OCI-LY1 (cell line): ENCODE data around the gene IGF1R.

ENCODE experiments used
- H2AFZ ChIP-seq: fragments of 200-600 bp; sonication (generic), shearing (Covaris generic); 2 replicates; pipeline ENCODE4 v1.6.0; 2014; ENCODE audit warnings: antibody characterized with exemption, mild to moderate bottlenecking, low read length
- H3F3A ChIP-seq: fragments of 200-600 bp; sonication (generic), shearing (Covaris generic); 2 replicates; pipeline ENCODE4 v1.6.0; 2014; ENCODE audit warnings: mild to moderate bottlenecking, antibody characterized with exemption, low read length, moderate library complexity; ENCODE audit not compliant: insufficient read depth
- H3K27ac ChIP-seq: fragments of 200-600 bp; sonication (generic); 2 replicates; pipeline ENCODE4 v1.5.1; 2014; ENCODE audit warnings: low read length, mixed run types, mild to moderate bottlenecking, low read depth; ENCODE audit not compliant: poor library complexity, severe bottlenecking
- H3K27me3 ChIP-seq: fragments of 200-600 bp; sonication (generic); 2 replicates; pipeline ENCODE4 v1.6.0; 2014; ENCODE audit warnings: antibody characterized with exemption, mild to moderate bottlenecking, low read length, moderate library complexity; ENCODE audit not compliant: insufficient read depth
- H3K36me3 ChIP-seq: fragments of 200-600 bp; sonication (generic); 2 replicates; pipeline ENCODE4 v1.6.1; 2014; ENCODE audit warnings: mild to moderate bottlenecking, antibody characterized with exemption, low read length, moderate library complexity, mixed read lengths; ENCODE audit not compliant: insufficient read depth
- H3K4me1 ChIP-seq: fragments of 200-600 bp; sonication (generic); 2 replicates; pipeline ENCODE4 v1.5.1; 2014; ENCODE audit warnings: mild to moderate bottlenecking, low read length, moderate library complexity; ENCODE audit not compliant: insufficient read depth, severe bottlenecking
- H3K4me2 ChIP-seq: fragments of 200-600 bp; sonication (generic), shearing (Covaris generic); 2 replicates; pipeline ENCODE4 v1.6.1; 2014; ENCODE audit warnings: low read length
- H3K4me3 ChIP-seq: fragments of 200-600 bp; sonication (generic); 2 replicates; pipeline ENCODE4 v1.5.1; 2014; ENCODE audit warnings: low read length, low read depth, mild to moderate bottlenecking, mixed read lengths; ENCODE audit not compliant: poor library complexity, severe bottlenecking
- H3K79me2 ChIP-seq: fragments of 200-600 bp; shearing (Covaris generic); 2 replicates; pipeline ENCODE4 v1.6.1; 2016; ENCODE audit warnings: mixed run types, low read length, mixed read lengths; ENCODE audit not compliant: insufficient read depth
- H3K9ac ChIP-seq: fragments of 200-600 bp; sonication (generic), shearing (Covaris generic); 2 replicates; pipeline ENCODE4 v1.6.1; 2014; ENCODE audit warnings: mild to moderate bottlenecking, low read length, mixed read lengths
- H3K9me2 ChIP-seq: fragments of 200-600 bp; sonication (generic), shearing (Covaris generic); 2 replicates; pipeline ENCODE4 v1.6.1; 2014; ENCODE audit warnings: low read depth, mild to moderate bottlenecking, low read length, mixed read lengths
- H3K9me3 ChIP-seq: fragments of 200-600 bp; shearing (Covaris generic); 2 replicates; pipeline ENCODE4 v1.6.1; 2014; ENCODE audit warnings: low read length, mixed read lengths
- H4K20me1 ChIP-seq: fragments of 200-600 bp; sonication (generic), shearing (Covaris generic); 2 replicates; pipeline ENCODE4 v1.6.0; 2016; ENCODE audit warnings: mild to moderate bottlenecking, low read length; ENCODE audit not compliant: insufficient read depth
- EZH2 ChIP-seq: fragments of 200-600 bp; sonication (generic), shearing (Covaris generic); IDR thresholded peaks from 2 replicates; pipeline ENCODE4 v1.8.0; 2017; ENCODE audit warnings: borderline replicate concordance, mixed run types, mild to moderate bottlenecking, antibody characterized with exemption, low read length, moderate library complexity, mixed read lengths
- TF ChIP-seq, protein P1 (sequence below): fragments of 200-600 bp; sonication (generic), shearing (Covaris generic); IDR thresholded peaks from 2 replicates; pipeline ENCODE4 v1.5.1; 2017; ENCODE audit warnings: mild to moderate bottlenecking, antibody characterized with exemption, low read length, moderate library complexity, mixed read lengths

Gene IGF1R

DNA sequence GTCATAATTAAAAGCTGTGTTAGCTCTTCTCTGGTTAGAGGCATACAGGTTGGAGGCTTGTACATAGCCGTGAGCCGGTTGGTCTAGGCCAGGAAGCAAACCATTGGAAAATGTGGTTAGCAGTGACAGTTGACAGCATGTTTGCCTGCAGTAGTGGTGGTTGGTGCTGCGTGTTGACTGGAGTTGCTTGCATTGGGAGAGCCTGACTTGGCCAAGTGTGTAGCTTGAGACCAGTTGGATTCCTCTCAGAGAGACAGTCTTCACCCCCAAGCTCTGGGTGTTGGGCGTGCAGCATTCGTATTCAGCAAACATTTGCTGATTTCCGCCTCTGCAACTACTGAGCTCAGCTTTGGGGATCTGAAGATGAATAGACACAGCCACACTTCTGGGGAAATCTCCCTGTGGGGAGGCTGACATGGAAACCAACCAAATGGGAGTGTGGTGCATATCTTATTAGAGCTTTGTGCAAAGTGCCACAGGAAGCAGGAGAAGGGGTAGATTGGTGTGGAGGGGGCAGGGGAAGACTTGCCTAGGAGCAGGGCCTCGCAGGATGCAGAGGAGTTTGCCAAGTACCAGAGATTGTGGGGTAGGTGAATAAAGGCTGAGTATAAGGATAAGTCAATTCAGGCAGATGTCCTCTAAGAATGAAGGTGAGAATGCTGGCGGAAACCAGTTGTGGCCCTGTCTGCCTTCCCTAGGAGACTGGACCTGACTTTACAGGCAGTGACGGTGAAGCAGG is 83.5 kb downstream of the IGF1R start:
- H2AFZ ChIP-seq = no peak overlapping the region
- no peaks in the 10 kb centered on the region for H3F3A ChIP-seq
- no peaks in the 10 kb centered on the region for H4K20me1 ChIP-seq
- H3K4me3 ChIP-seq = no peak overlapping the region
- H3K36me3 ChIP-seq = no peaks in the 10 kb centered on the region
- no peaks in the 10 kb centered on the region for H3K9me2 ChIP-seq
- no peak for TF ChIP-seq EZH2
- TF ChIP-seq, protein P1, sequence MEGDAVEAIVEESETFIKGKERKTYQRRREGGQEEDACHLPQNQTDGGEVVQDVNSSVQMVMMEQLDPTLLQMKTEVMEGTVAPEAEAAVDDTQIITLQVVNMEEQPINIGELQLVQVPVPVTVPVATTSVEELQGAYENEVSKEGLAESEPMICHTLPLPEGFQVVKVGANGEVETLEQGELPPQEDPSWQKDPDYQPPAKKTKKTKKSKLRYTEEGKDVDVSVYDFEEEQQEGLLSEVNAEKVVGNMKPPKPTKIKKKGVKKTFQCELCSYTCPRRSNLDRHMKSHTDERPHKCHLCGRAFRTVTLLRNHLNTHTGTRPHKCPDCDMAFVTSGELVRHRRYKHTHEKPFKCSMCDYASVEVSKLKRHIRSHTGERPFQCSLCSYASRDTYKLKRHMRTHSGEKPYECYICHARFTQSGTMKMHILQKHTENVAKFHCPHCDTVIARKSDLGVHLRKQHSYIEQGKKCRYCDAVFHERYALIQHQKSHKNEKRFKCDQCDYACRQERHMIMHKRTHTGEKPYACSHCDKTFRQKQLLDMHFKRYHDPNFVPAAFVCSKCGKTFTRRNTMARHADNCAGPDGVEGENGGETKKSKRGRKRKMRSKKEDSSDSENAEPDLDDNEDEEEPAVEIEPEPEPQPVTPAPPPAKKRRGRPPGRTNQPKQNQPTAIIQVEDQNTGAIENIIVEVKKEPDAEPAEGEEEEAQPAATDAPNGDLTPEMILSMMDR = no peak
- no peaks in the 10 kb centered on the region for H3K9me3 ChIP-seq
- H3K4me2 ChIP-seq = no peak overlapping the region
- no peak overlapping the region for H3K27ac ChIP-seq
- no peaks in the 10 kb centered on the region for H3K79me2 ChIP-seq
- H3K4me1 ChIP-seq = no peaks in the 10 kb centered on the region
- no peak overlapping the region for H3K9ac ChIP-seq
- peaks cover 3% of the 10 kb centered on the region; the same call in 1 of the 2 replicates for H3K27me3 ChIP-seq

GRCh38 chr15:98733098-98733497 is 84.8 kb downstream of the IGF1R start:
- TF ChIP-seq, protein P1 = no peak
- TF ChIP-seq EZH2 = no peak
- Histone ChIP-seq H3K9me2 (no peaks in the 10 kb centered on the region), H2AFZ (no peak overlapping the region), H3K27me3 (no peaks in the 10 kb centered on the region; the same call in 1 of the 2 replicates), H3K4me2 (no peak overlapping the region), H3K4me3 (no peak overlapping the region), H3F3A (no peaks in the 10 kb centered on the region), H3K9ac (no peak overlapping the region), H3K4me1 (no peaks in the 10 kb centered on the region), H3K79me2 (no peaks in the 10 kb centered on the region), H3K36me3 (no peaks in the 10 kb centered on the region), H4K20me1 (no peaks in the 10 kb centered on the region), H3K27ac (no peak overlapping the region), H3K9me3 (no peaks in the 10 kb centered on the region)

DNA sequence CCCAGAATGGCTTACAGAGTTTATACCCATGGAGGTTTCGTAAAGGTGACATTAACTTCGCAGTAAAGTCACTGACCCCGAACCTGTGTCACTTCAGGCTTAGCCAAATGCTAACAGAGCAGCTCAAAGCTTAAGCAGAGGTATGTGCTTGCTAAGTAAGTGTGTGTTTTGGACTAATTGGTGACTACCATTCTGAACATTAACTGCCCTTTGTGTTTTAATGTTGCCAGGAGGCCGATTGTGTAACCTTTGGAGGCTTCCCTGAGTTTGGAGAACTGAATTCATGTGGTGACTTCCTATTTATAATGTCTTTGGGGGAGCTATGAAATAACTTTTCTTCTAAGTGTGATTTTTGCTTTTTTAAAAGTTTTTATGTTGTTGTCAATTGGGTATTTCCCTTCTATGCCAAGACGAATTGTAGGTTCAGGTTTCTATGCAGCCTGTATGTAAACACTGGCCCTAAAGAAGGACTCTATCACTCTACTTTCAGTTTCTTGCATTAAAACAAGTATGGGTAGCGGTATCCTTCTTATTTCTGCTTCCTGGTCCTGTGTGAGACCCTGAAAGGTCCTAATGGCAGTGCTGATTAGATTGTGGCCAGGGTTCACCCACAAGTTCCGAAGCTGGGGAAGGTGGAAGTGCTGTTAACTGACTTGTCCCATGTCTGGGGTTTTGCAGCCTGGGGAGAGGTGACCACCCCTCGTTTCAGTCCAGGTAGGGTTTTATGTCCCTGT is 86.3 kb downstream of the IGF1R start:
- Histone ChIP-seq H3K36me3 (no peaks in the 10 kb centered on the region), H3K4me1 (no peaks in the 10 kb centered on the region), H3K9me3 (no peaks in the 10 kb centered on the region), H3K27ac (no peak overlapping the region), H3K4me3 (no peak overlapping the region), H3K79me2 (no peaks in the 10 kb centered on the region), H3F3A (no peaks in the 10 kb centered on the region), H3K27me3 (no peaks in the 10 kb centered on the region; the same call in 1 of the 2 replicates), H2AFZ (no peak overlapping the region), H3K9ac (no peak overlapping the region), H3K4me2 (no peak overlapping the region), H4K20me1 (no peaks in the 10 kb centered on the region), H3K9me2 (no peaks in the 10 kb centered on the region)
- TF ChIP-seq, protein P1 = no peak
- TF ChIP-seq EZH2 = no peak
